BJ (cell line): ENCODE measurements around the gene FRYL. TPM values are rescaled to one million over a fixed set of nuclear protein-coding genes. Genes with fewer than 3 reads are reported as not detected.

Experiments
- CTCF ChIA-PET: fragments of 350-600 bp; formaldehyde crosslinking; extraction: SDS; loops from one replicate; lab custom pipeline; 2021; ENCODE audit warnings: antibody characterized with exemption, inconsistent platforms; lab: Yijun Ruan, JAX
- POLR2A ChIA-PET: fragments of 300-600 bp; sonication (Branson Sonifier 250); formaldehyde crosslinking; extraction: SDS; loops from one replicate; lab custom pipeline; 2021; ENCODE audit warnings: antibody characterized with exemption; lab: Charles Lee
- DNase-seq: peaks from one replicate; pipeline ENCODE4 v3.0.0-alpha.2; 2011; ENCODE audit warnings: low read depth
- H3K27me3 ChIP-seq: 2 replicates; pipeline ENCODE4 v1.6.0; 2011; ENCODE audit warnings: low read length; ENCODE audit not compliant: control insufficient read depth, insufficient read depth
- H3K36me3 ChIP-seq: 2 replicates; pipeline ENCODE4 v1.5.1; 2011; ENCODE audit warnings: low read length; ENCODE audit not compliant: control insufficient read depth, insufficient read depth
- H3K4me3 ChIP-seq: 2 replicates; pipeline ENCODE4 v1.5.1; 2011; ENCODE audit warnings: low read depth, mild to moderate bottlenecking, control low read depth, low read length
- CTCF ChIP-seq: IDR thresholded peaks from 2 replicates; pipeline ENCODE4 v1.5.1; 2011; ENCODE audit warnings: low read depth, mild to moderate bottlenecking, control low read depth, inconsistent platforms, low read length, moderate library complexity; ENCODE audit not compliant: insufficient read depth
- polyA plus RNA-seq: library from polyadenylated mRNA; depleted of rRNA; stranded (reverse); fragments of >200 nt; gene quantifications from 2 replicates; pipeline ENCODE4 v1.2.3, GENCODE V29; 2011

FRYL gene
- polyA plus RNA-seq, 1 experiment = 12.6 TPM

DNA sequence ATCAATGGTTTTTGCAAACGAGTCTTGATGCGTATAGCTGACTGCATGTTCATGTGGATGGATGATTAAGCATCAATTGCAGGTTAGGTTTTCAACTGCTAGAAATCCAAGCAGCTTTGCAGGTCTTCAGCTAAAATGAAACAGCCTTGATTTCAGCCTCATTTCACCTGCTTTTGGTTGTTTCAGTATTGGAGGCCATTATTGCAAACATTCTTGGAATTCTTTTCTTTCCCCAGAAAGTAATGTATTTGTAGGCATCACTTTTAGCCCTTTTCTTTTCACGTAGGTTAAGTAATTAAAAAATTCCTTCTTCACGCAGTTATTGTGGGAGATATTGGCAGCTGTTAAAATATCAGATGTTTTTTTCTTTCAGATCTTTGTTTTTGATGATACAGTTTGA lies 281.2 kb downstream of the FRYL start:
- Histone ChIP-seq H3K27me3 (no peaks in the 10 kb centered on the region), H3K4me3 (no peak overlapping the region), H3K36me3 (no peaks in the 10 kb centered on the region)
- DNase-seq = no peak
- POLR2A ChIA-PET = no interaction called here
- no peak for TF ChIP-seq CTCF
- CTCF ChIA-PET = no interaction called here

- peaks cover 11% of the 10 kb centered on the region for H3K27me3 ChIP-seq
- ChIA-PET CTCF (interaction anchor here (0.9 to 2.1 kb wide), 2 partner anchors 11 to 246 kb away, joined by 4 to 8 read pairs; no protein-coding TSS in a partner anchor), POLR2A (no interaction called here)
- no peak for DNase-seq
- no peak for TF ChIP-seq CTCF
- no peak overlapping the region for H3K4me3 ChIP-seq
- no peaks in the 10 kb centered on the region for H3K36me3 ChIP-seq
Measured at GRCh38 chr4:48495941-48496340, 284.1 kb downstream of the FRYL start.

DNA sequence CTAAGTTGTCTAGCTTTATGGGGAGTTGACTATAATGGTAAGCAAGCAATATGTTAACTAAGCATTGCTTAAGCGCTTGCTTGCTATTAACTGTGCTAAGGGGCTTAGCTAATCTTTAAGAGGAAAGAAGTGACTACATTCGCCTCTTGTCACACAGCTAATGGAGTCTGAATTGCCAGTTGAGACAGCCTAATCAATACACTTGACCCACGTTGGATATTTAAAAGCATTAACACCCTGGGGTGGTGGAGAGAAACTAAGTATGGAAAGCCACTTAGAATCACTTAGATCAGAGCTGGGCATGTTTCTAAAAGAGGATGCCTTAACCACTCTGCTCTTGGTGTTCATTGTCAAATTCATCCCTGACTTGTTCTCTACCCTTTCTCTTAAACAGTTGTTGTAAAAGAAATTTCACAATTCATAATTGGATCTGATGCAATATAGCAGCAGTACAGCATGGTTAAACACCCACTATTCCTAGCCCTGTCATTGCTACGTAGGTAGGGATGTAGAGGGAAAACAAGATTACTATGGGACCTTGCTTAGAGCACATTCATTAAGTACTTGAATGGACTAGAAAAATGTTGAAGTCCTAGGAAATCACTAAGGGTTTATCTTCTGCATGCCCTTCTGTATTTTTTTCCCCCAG lies 286.5 kb downstream of the FRYL start:
- CTCF ChIA-PET = no interaction called here
- DNase-seq = no peak
- POLR2A ChIA-PET = no interaction called here

DNA sequence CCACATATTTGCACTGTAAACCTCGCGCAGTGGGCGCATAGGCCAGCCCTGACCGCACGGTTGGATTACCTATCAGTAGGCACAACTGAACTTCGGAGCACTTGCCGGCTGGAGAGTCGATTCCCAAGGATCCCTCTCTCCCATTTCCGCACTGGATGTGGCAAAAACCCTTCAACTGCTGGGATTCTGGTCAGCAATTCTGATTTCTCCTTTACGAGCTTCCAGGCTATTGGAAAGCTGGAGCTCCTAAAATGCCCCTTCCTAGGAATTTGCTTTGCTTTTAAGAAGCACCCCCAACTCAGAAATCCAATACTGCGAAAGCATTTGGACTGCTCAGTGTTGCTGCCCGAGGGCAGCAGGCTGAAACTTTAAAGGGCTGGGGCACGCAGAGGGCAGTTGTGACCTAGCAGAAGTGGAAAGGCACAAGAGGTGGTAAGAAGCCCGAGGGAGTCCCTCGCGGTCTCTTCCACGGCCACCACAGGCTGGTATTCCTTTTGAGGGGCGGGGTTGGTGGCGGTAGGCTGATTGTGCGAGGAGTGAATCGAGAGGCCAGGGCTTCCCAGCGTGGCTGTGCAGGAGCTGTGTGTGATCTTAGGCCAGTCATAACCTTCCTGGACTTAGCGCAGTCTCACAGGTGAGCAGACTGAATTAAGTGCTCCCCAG lies 288.4 kb downstream of the FRYL start:
- Histone ChIP-seq H3K4me3 (no peak overlapping the region), H3K36me3 (no peaks in the 10 kb centered on the region), H3K27me3 (peaks cover 24% of the 10 kb centered on the region)
- no peak for TF ChIP-seq CTCF
- ChIA-PET POLR2A (no interaction called here), CTCF (no interaction called here)
- DNase-seq = no peak

More for the DNA sequence above, 286.5 kb downstream of the FRYL start:
- no peak overlapping the region for H3K4me3 ChIP-seq
- H3K36me3 ChIP-seq = no peaks in the 10 kb centered on the region
- peaks cover 19% of the 10 kb centered on the region for H3K27me3 ChIP-seq
- TF ChIP-seq CTCF = no peak

DNA sequence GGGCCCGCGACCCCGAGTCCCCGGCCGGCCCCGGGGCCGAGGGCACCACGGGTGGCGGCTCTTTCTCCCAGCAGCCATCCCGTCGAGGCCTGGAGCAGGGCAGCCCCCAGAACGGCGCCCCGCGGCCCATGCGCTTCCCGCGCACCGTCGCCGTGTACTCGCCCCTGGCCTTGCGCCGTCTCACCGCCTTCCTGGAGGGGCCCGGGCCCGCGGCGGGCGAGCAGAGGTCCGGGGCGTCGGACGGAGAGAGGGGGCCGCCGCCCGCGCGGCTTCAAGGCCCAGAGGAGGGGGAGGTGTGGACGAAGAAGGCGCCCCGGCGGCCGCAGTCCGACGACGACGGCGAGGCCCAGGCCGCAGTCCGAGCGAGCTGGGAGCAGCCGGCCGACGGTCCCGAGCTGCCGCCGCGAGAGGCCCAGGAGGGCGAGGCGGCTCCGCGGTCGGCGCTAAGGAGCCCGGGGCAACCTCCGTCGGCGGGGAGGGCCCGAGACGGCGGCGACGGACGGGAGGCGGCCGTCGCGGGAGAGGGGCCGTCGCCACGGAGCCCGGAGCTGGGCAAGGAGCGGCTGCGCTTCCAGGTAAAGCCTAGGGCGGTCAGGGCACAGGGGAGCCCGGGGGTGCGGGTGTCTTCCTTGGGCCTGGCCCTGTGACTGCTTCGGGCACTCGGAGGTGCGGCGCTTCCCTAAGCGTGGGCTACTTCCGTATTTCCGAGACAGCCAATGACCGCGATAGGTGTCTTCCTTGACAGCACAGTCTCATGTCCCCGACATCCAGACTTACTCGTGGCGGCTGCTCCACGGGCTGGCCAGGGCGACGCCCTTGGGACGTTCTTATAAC lies 289.2 kb downstream of the FRYL start:
- ChIA-PET POLR2A (no interaction called here), CTCF (no interaction called here)
- DNase-seq = no peak
- no peak for TF ChIP-seq CTCF
- H3K36me3 ChIP-seq = no peaks in the 10 kb centered on the region
- no peak overlapping the region for H3K4me3 ChIP-seq
- H3K27me3 ChIP-seq = peaks cover 24% of the 10 kb centered on the region
